CD8-positive, alpha-beta memory T cell (primary cell): ENCODE results near the gene MAPRE2. TPM values are rescaled to one million over a fixed set of nuclear protein-coding genes. Genes with fewer than 3 reads are reported as not detected.

Experiments
- CTCF ChIA-PET: fragments of 350-600 bp; sonication (Branson Sonifier 250); formaldehyde crosslinking; loops from one replicate; lab custom pipeline; 2021; ENCODE audit warnings: antibody characterized with exemption; lab: Charles Lee
- POLR2A ChIA-PET: fragments of 350-600 bp; sonication (Branson Sonifier 250); formaldehyde crosslinking; loops from one replicate; lab custom pipeline; 2021; ENCODE audit warnings: antibody characterized with exemption; lab: Charles Lee
- DNase-seq, 5 donors: peaks; one replicate each; pipeline versions ENCODE4 v3.0.0 to v3.0.0-alpha.2; 2020 to 2022; ENCODE audit warnings: mixed read lengths in 1 of 5
- H3K27ac ChIP-seq: one replicate; pipeline ENCODE4 v1.7.0; 2013; ENCODE audit warnings: low read depth, mild to moderate bottlenecking, low read length, moderate library complexity
- H3K27me3 ChIP-seq: 2 replicates; pipeline ENCODE4 v1.7.0; 2013; ENCODE audit warnings: low read length, mild to moderate bottlenecking; ENCODE audit not compliant: insufficient read depth, poor library complexity, severe bottlenecking
- H3K36me3 ChIP-seq: 2 replicates; pipeline ENCODE4 v1.7.0; 2013; ENCODE audit warnings: mild to moderate bottlenecking, low read length, moderate library complexity; ENCODE audit not compliant: insufficient read depth
- H3K4me1 ChIP-seq: 2 replicates; pipeline ENCODE4 v1.7.0; 2013; ENCODE audit warnings: mild to moderate bottlenecking, low read length, moderate library complexity; ENCODE audit not compliant: insufficient read depth
- H3K4me3 ChIP-seq: 2 replicates; pipeline ENCODE4 v1.7.0; 2013; ENCODE audit warnings: mild to moderate bottlenecking, low read length
- H3K9me3 ChIP-seq: 2 replicates; pipeline ENCODE4 v1.7.0; 2013; ENCODE audit warnings: mild to moderate bottlenecking, low read length
- H3K27ac Mint-ChIP-seq, 8 donors: one replicate each; pipeline ENCODE4 v1.8.0; 2020 to 2021; ENCODE audit warnings: mixed read lengths in 8 of 8, mild to moderate bottlenecking in 6 of 8, inconsistent platforms in 3 of 8, moderate library complexity in 3 of 8
- H3K27me3 Mint-ChIP-seq, 2 donors: one replicate each; pipeline ENCODE4 v1.8.0; 2020 to 2021; ENCODE audit warnings: mixed read lengths in 2 of 2, mild to moderate bottlenecking in 1 of 2, moderate library complexity in 1 of 2
- H3K36me3 Mint-ChIP-seq, 3 donors: one replicate each; pipeline ENCODE4 v1.8.0; 2020 to 2021; ENCODE audit warnings: mixed read lengths in 3 of 3, inconsistent platforms in 1 of 3, mild to moderate bottlenecking in 1 of 3
- H3K4me1 Mint-ChIP-seq, 3 donors: one replicate each; pipeline ENCODE4 v1.8.0; 2020 to 2021; ENCODE audit warnings: mixed read lengths in 3 of 3, inconsistent platforms in 1 of 3, mild to moderate bottlenecking in 1 of 3
- H3K4me3 Mint-ChIP-seq, 7 donors: one replicate each; pipeline ENCODE4 v1.8.0; 2020 to 2021; ENCODE audit warnings: mixed read lengths in 7 of 7, mild to moderate bottlenecking in 6 of 7, moderate library complexity in 4 of 7, inconsistent platforms in 2 of 7
- H3K9me3 Mint-ChIP-seq, 5 donors: one replicate each; pipeline ENCODE4 v1.8.0; 2020 to 2022; ENCODE audit warnings: mixed read lengths in 5 of 5, mild to moderate bottlenecking in 3 of 5, moderate library complexity in 2 of 5, inconsistent platforms in 1 of 5
- polyA plus RNA-seq: library from polyadenylated mRNA; unstranded; fragments of 300-500 nt; fragmentation: Illumina TruSeq; gene quantifications from one replicate; pipeline ENCODE4 v1.2.3, GENCODE V29; 2021
- total RNA-seq, 2 experiments: library from RNA; stranded (reverse); gene quantifications; one replicate each; pipeline ENCODE4 v1.2.3, GENCODE V29; 2021

Gene MAPRE2
- total and polyA plus RNA-seq, 3 experiments from 2014 or later: 38.5 to 80.4 (median 38.6) TPM

DNA sequence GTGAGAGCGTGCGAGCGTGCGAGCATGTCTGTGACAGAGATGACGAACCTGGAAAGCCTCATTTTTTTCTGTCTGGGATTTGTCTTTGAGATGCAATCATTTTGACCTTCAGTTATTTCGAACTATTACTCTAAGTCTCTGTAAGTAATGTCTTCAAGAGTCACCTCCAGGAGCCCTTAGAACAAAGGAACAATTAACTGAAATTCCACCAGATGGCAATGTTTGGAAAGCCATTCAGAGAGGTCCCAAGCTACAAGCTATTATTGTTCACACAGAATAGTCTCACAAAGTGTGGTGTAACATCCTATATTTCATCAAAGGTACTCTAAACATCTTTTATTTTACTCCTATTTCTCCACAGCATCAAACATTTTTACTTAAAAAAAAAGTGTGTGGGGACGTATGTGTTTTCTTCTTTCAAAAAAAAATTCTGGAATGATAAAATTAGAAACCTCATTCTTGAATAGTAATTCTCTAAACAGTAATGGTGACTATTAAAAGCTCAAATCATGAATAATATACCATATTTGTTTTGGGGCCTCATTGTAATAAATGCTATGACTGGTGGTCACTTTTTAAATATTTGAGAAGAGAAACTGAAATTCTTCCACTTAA is 35.1 kb upstream of the MAPRE2 start:
- no peaks in the 10 kb centered on the region for H3K9me3 ChIP-seq
- H3K9me3 Mint-ChIP-seq: no peaks in the 10 kb centered on the region
- H3K4me1 ChIP-seq: no peaks in the 10 kb centered on the region
- no peak overlapping the region for H3K4me3 ChIP-seq
- no peaks in the 10 kb centered on the region for H3K36me3 ChIP-seq
- ChIA-PET CTCF (interaction anchor here (0.7 to 1.8 kb wide), 9 partner anchors 14 to 349 kb away, joined by 3 to 10 read pairs (median 3); partner anchors contain the start of gene MAPRE2), POLR2A (no interaction called here)
- H3K27ac Mint-ChIP-seq: no peak overlapping the region
- H3K27me3 ChIP-seq: no peaks in the 10 kb centered on the region
- peak in 2 of 5 donors; percentile 41 to 53 for DNase-seq
- no peak overlapping the region for H3K27ac ChIP-seq
- H3K27me3 Mint-ChIP-seq: no peaks in the 10 kb centered on the region
- H3K36me3 Mint-ChIP-seq: no peaks in the 10 kb centered on the region
- H3K4me1 Mint-ChIP-seq: no peaks in the 10 kb centered on the region
- no peak overlapping the region for H3K4me3 Mint-ChIP-seq

DNA sequence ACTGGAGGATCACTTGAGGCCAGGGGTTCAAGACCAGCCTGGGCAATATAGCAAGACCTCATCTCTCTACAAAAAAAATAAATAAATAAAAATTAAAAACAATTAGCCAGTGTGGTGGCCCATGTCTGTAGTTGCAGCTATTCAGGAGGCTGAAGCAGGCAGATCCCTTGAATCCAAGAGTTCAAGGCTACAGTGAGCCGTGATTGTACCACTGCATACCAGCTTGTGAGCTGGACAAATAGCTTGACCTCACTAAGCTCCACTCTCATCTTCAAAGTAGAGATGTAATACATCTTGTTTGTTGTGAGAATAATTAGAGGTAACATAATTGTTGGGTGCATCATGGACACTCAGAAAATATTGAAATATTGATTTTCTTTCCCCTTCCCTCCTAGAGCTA is 31.1 kb upstream of the MAPRE2 start:
- no peaks in the 10 kb centered on the region for H3K27me3 ChIP-seq
- H3K27ac Mint-ChIP-seq: no peak overlapping the region
- no peak overlapping the region for H3K27ac ChIP-seq
- H3K4me1 ChIP-seq: no peaks in the 10 kb centered on the region
- H3K4me3 Mint-ChIP-seq: no peak overlapping the region
- POLR2A ChIA-PET: no interaction called here
- H3K4me3 ChIP-seq: no peak overlapping the region
- H3K9me3 ChIP-seq: no peaks in the 10 kb centered on the region
- CTCF ChIA-PET: interaction anchor here (1.1 to 1.8 kb wide), 2 partner anchors 16 to 20 kb away, joined by 3 to 8 read pairs; no protein-coding TSS in a partner anchor
- H3K36me3 Mint-ChIP-seq: no peaks in the 10 kb centered on the region
- H3K9me3 Mint-ChIP-seq: no peaks in the 10 kb centered on the region
- no peaks in the 10 kb centered on the region for H3K36me3 ChIP-seq
- no peak for DNase-seq
- H3K4me1 Mint-ChIP-seq: no peaks in the 10 kb centered on the region
- H3K27me3 Mint-ChIP-seq: no peaks in the 10 kb centered on the region

DNA sequence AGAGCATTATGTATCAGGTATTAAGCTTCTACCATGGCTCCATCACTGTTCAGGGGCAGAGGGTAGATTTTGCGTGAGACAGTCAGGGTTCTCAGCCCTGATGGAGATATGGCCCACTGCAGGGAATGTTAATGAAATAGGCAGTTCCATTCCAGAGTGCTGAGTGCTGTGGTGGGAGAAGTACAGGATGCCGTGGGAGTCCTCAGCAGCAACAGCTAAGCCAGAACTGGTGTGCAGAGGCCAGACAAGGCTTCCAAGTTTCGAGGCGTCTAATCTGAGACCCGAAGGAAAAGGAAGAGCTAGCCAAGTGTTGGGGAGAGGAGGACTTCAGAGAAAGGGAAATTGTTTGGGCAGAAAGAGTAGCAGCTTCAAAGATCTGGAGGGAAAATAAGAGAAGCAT is 30.2 kb upstream of the MAPRE2 start:
- Mint-ChIP-seq H3K27ac (no peak overlapping the region), H3K9me3 (no peaks in the 10 kb centered on the region), H3K4me3 (no peak overlapping the region), H3K36me3 (no peaks in the 10 kb centered on the region), H3K27me3 (no peaks in the 10 kb centered on the region), H3K4me1 (no peaks in the 10 kb centered on the region)
- ChIA-PET CTCF (interaction anchor here (1.1 kb wide), 1 partner anchor 16 kb away, joined by 3 read pairs; no protein-coding TSS in a partner anchor), POLR2A (no interaction called here)
- no peak overlapping the region for H3K4me3 ChIP-seq
- H3K36me3 ChIP-seq: no peaks in the 10 kb centered on the region
- DNase-seq: no peak
- no peak overlapping the region for H3K27ac ChIP-seq
- no peaks in the 10 kb centered on the region for H3K4me1 ChIP-seq
- H3K27me3 ChIP-seq: no peaks in the 10 kb centered on the region
- no peaks in the 10 kb centered on the region for H3K9me3 ChIP-seq

DNA sequence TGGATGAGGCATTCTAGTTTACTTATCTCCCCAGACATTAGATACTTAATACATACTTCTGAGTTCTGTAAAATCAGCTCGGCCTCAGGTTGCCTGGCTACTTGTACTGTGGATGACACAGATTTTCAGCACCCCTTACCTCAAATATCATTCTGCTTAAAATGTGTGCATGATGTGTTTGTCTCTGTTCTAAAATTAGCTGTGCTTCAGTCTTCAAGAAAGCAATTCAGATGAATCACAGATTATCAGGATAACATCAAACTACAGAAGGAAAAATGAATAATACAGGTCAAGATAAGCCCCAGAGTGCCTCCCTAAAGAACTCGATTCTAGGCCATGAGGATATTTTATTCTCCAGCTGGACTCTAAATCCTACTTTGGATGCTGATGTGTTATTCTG is 21.3 kb upstream of the MAPRE2 start:
- H3K4me1 Mint-ChIP-seq: no peaks in the 10 kb centered on the region
- DNase-seq: no peak
- POLR2A ChIA-PET: no interaction called here
- no peaks in the 10 kb centered on the region for H3K36me3 ChIP-seq
- H3K27ac Mint-ChIP-seq: no peak overlapping the region
- peaks cover 9 to 14% of the 10 kb centered on the region in 2 donors for H3K27me3 Mint-ChIP-seq
- H3K36me3 Mint-ChIP-seq: no peaks in the 10 kb centered on the region
- H3K4me3 Mint-ChIP-seq: no peak overlapping the region
- no peaks in the 10 kb centered on the region for H3K4me1 ChIP-seq
- H3K9me3 ChIP-seq: no peaks in the 10 kb centered on the region
- H3K27me3 ChIP-seq: no peaks in the 10 kb centered on the region
- H3K9me3 Mint-ChIP-seq: no peaks in the 10 kb centered on the region
- no peak overlapping the region for H3K27ac ChIP-seq
- no peak overlapping the region for H3K4me3 ChIP-seq
- CTCF ChIA-PET: interaction anchor here (2.2 kb wide), 1 partner anchor 10 kb away, joined by 4 read pairs; no protein-coding TSS in a partner anchor

DNA sequence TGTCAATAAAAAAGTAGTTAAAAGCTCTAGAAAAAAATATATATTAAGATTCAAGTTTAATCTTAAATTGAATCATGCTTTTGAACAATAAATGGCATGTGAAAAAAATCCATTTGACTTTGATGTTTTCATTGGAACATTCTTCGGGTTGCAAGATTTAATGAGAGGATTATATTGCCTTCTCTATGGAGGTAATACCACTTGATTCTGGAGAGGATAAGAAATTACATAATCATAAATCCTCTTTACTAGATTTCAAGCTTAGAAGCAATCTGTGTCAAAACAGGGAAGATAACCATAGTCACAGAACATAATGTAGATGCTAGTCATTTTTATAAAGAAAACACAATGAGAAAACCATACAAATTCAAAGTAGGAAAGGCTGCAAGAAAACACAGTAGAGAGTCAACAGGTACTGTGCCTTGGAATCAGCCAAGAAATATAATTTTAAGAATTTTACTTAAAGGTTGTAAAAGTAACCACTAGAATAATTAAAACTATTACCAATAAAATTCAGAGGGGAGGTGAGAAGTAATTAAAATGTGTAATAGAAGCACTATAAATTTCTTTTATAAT is 18.7 kb upstream of the MAPRE2 start:
- H3K9me3 ChIP-seq: no peaks in the 10 kb centered on the region
- H3K27ac Mint-ChIP-seq: no peak overlapping the region
- H3K27ac ChIP-seq: no peak overlapping the region
- ChIA-PET CTCF (no interaction called here), POLR2A (no interaction called here)
- no peak overlapping the region for H3K4me3 Mint-ChIP-seq
- no peaks in the 10 kb centered on the region for H3K27me3 ChIP-seq
- no peaks in the 10 kb centered on the region for H3K36me3 Mint-ChIP-seq
- no peak for DNase-seq
- H3K27me3 Mint-ChIP-seq: peaks cover 9 to 14% of the 10 kb centered on the region in 2 donors
- peaks cover 9 to 10% (median 9%) of the 10 kb centered on the region in 3 donors for H3K4me1 Mint-ChIP-seq
- no peaks in the 10 kb centered on the region for H3K9me3 Mint-ChIP-seq
- H3K4me3 ChIP-seq: no peak overlapping the region
- H3K4me1 ChIP-seq: peaks cover 11% of the 10 kb centered on the region
- no peaks in the 10 kb centered on the region for H3K36me3 ChIP-seq

DNA sequence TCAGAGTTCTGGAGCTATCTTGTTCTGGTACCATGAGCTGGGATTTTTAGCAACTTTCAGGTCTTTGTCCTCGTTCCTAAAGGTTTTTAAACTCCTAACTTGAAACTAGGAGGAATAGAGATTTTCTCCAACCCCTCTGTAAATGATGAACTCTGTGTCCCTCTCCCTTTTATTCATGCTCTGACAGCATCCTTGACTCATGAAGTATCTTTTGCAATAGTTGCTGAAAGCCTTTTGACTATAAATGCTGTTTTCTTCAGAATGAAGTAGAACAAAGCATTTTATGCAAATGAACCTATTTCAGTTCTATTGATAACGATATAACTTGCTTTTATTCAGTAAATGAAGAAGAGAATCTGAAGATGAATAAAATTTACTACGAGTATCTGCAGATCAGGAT is 17.0 kb upstream of the MAPRE2 start:
- Histone ChIP-seq H3K4me3 (no peak overlapping the region), H3K27ac (no peak overlapping the region), H3K36me3 (no peaks in the 10 kb centered on the region), H3K27me3 (no peaks in the 10 kb centered on the region), H3K9me3 (no peaks in the 10 kb centered on the region), H3K4me1 (peaks cover 22% of the 10 kb centered on the region)
- peaks cover 10 to 18% (median 16%) of the 10 kb centered on the region in 3 donors for H3K4me1 Mint-ChIP-seq
- H3K27me3 Mint-ChIP-seq: peaks cover 4 to 7% of the 10 kb centered on the region in 2 donors
- no peaks in the 10 kb centered on the region for H3K36me3 Mint-ChIP-seq
- no peak for DNase-seq
- ChIA-PET POLR2A (no interaction called here), CTCF (interaction anchor here (2.1 to 6.6 kb wide), 2 partner anchors 120 to 331 kb away, joined by 5 to 54 read pairs; no protein-coding TSS in a partner anchor)
- no peaks in the 10 kb centered on the region for H3K9me3 Mint-ChIP-seq
- H3K27ac Mint-ChIP-seq: peak overlapping the region in 1 of 8 donors; percentile 66
- H3K4me3 Mint-ChIP-seq: no peak overlapping the region

DNA sequence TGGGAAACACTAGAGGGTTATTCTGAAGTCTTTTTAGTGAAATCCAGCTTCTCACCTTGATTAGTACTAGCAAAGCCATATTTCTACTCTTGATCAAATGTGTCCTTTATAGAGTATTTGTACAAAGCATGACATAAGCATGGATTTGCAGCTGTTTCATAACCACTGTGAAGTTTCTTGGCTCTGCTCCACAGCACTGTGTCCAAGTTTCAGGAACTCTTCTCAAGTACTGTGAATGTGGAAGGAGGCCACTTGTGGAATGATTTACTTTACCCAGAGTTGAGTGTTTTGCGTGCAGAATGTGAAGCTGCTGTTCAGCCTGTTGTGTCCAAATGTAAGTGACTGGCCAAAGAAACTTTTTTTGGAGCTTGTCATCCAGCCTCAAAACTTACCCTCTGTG is 16.2 kb upstream of the MAPRE2 start:
- no peaks in the 10 kb centered on the region for H3K9me3 ChIP-seq
- Mint-ChIP-seq H3K36me3 (no peaks in the 10 kb centered on the region), H3K27me3 (peaks cover 4% of the 10 kb centered on the region in 2 donors), H3K27ac (peak overlapping the region in 1 of 8 donors; percentile 66), H3K4me3 (no peak overlapping the region), H3K9me3 (no peaks in the 10 kb centered on the region), H3K4me1 (peaks cover 18 to 26% (median 24%) of the 10 kb centered on the region in 3 donors)
- H3K4me3 ChIP-seq: no peak overlapping the region
- POLR2A ChIA-PET: no interaction called here
- peaks cover 28% of the 10 kb centered on the region for H3K4me1 ChIP-seq
- CTCF ChIA-PET: interaction anchor here (0.8 to 6.6 kb wide), 3 partner anchors 119 to 330 kb away, joined by 3 to 54 read pairs (median 5); no protein-coding TSS in a partner anchor
- no peak for DNase-seq
- no peaks in the 10 kb centered on the region for H3K36me3 ChIP-seq
- no peak overlapping the region for H3K27ac ChIP-seq
- no peaks in the 10 kb centered on the region for H3K27me3 ChIP-seq
